HG03103 (cell line): ENCODE data around the gene MFAP5.
"Not testable (repeated sequence)": the region's sequence is repeated elsewhere in the genome, so short reads cannot be mapped to it uniquely, and the experiment has no call there.

Experiments
- ATAC-seq: cut with Tn5 transposase; IDR thresholded peaks from one replicate; pipeline ENCODE4 v1.9.1; 2021; ENCODE audit warnings: low read depth; ENCODE audit not compliant: unreplicated experiment

MFAP5 gene

GRCh38 chr12:8635342-8636006 lies 27.2 kb downstream of the MFAP5 start:
- ATAC-seq = not testable (repeated sequence)

DNA sequence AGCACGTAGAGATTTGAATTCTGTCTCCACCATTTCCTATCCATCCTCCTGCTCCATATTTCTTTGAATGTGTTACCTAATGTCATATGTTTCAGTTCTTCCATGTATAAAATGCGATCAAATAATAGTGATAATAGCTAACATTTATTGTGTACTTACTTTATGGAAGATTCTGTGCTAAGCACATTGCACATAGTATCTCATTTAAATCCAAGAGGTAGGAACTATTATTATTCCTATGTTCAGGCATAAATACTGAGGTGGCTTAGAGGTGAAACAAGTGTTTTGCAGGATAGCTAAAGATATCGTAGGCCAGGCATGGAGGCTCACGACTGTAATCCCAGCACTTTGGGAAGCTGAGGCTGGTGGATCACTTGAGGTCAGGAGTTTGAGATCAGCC lies 32.5 kb downstream of the MFAP5 start:
- no peak for ATAC-seq

DNA sequence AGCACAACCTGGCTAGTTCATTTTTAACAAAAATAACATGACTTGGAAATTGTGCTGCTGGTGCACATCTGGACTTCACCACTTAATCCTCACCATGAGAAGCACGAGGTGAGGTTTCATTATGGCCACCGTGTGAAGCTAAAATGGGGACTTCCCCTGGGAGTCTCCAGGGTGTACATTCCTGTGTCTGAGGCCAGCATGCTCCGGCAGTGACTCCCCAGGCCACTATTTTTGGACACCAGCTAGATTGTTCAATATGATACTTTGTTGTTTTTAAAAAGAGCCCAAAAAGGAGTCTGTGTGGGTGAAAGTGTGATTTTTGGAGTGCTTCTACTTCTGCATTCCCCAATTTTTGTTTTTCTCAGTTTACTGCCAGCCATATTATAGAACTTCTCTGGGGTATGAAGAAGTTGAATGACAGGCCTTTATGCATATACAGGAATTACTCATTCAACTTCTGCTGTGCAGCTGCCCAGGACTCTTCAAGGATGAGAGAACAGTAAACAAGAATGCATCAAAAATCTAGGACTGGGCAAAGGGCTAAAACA lies 33.1 kb downstream of the MFAP5 start:
- ATAC-seq = peak; percentile 91

DNA sequence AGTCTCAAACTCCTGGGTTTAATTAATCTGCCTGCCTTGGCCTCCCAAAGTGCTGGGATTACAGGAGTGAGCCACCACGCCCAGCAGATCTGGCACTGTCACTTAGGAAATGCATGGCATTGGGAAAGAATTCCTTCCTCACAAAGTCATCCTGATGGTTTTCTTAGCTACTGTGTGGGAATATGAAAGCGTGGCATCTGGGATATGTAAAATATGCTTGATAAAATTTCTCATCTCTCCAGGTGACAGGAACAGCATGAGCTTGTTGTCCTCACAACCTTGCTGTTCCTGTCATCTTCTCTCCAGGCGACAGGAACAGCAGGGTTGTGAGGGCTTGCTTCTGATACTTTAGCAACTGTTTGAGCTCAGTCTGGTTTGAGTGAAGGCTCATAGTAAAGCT lies 33.9 kb downstream of the MFAP5 start:
- no peak for ATAC-seq

DNA sequence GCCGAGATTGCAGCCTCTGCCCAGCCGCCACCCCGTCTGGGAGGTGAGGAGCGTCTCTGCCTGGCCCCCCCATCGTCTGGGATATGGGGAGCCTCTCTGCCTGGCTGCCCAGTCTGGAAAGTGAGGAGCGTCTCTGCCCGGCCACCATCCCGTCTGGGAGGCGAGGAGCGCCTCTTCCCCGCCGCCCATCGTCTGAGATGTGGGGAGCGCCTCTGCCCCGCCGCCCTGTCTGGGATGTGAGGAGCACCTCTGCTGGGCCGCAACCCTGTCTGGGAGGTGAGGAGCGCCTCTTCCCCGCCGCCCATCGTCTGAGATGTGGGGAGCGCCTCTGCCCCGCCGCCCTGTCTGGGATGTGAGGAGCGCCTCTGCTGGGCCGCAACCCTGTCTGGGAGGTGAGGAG lies 37.9 kb downstream of the MFAP5 start:
- ATAC-seq = not testable (repeated sequence)

GRCh38 chr12:8622646-8623045 lies 40.0 kb downstream of the MFAP5 start:
- ATAC-seq = no peak

DNA sequence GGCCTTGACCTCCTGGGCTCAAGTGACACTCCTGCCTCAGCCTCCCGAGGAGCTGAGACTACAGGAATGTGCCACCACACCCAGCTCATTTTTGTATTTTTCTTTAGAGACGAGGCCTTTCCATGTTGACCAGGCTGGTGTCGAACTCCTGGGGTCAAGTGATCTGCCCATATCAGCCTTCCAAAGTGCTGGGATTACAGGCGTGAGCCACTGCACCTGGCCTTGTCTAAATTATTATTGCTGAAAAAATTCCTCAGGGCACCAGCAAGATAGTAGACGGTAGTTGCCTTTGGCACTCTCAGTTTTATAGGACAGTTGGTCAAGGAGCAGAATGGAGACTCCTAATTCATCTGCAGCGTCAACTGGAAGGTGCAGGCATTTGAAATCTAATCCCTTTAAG lies 47.4 kb downstream of the MFAP5 start:
- ATAC-seq = no peak

- not testable (repeated sequence) for ATAC-seq
Measured at GRCh38 chr12:8613881-8614280, 48.7 kb downstream of the MFAP5 start.

GRCh38 chr12:8612629-8613028 lies 50.0 kb downstream of the MFAP5 start, which contains the start of gene AICDA:
Gene AICDA, minus strand, starts transcription at chr12:8612859. Its CDS starts 92 bp downstream, at chr12:8612767.
- ATAC-seq = no peak

GRCh38 chr12:8609061-8609570 lies 53.5 kb downstream of the MFAP5 start:
- no peak for ATAC-seq

DNA sequence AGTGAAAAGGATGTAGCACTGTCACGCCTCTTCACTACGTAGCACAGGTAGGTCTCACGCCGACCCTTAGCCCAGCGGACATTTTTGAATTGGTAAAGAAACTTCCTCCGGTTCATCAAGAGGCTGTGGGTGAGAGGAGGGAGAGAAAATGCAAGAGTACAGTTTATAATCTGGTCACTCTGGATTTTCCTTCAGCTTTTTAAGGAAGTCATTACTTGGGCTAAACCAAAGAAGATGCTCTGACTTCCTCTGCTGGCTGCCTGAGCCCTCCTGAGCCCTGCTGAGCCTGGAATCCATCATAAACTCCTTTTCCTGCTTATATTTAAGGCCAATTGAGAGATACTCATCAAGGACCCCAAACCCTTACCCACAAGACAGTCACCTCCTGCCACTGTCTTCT lies 55.7 kb downstream of the MFAP5 start:
- ATAC-seq = no peak

GRCh38 chr12:8605057-8605456 lies 57.6 kb downstream of the MFAP5 start:
- ATAC-seq = no peak

GRCh38 chr12:8603856-8604255 lies 58.8 kb downstream of the MFAP5 start:
- no peak for ATAC-seq

GRCh38 chr12:8603286-8603685 lies 59.3 kb downstream of the MFAP5 start:
- no peak for ATAC-seq

- ATAC-seq = no peak
Measured at GRCh38 chr12:8596561-8596960, 66.1 kb downstream of the MFAP5 start.
